Thyroid gland (tissue), 4 donors: ENCODE data around the gene MCMBP. TPM values are rescaled to one million over a fixed set of nuclear protein-coding genes. Genes with fewer than 3 reads are reported as not detected.

Source experiments
- DNase-seq, 2 donors: peaks; one replicate each; pipeline ENCODE4 v3.0.0-alpha.2; 2019
- H3K27ac ChIP-seq, 3 donors: fragments of 200-600 bp; sonication (generic); 1 replicate in 2 of 3; 2 replicates in 1 of 3; pipeline ENCODE4 v1.5.1; 2016 to 2019; ENCODE audit warnings: mild to moderate bottlenecking in 1 of 3, moderate library complexity in 1 of 3
- H3K27me3 ChIP-seq: fragments of 200-600 bp; sonication (generic); one replicate; pipeline ENCODE4 v1.5.1; 2019
- H3K36me3 ChIP-seq, 2 donors: fragments of 200-600 bp; sonication (generic); one replicate each; pipeline ENCODE4 v1.5.1; 2016 to 2019
- H3K4me1 ChIP-seq, 2 donors: fragments of 200-600 bp; sonication (generic); one replicate each; pipeline ENCODE4 v1.5.1; 2017 to 2019
- H3K4me3 ChIP-seq, 3 donors: fragments of 200-600 bp; sonication (generic); replicated peaks in 1 of 3; 1 replicate in 2 of 3; 2 replicates in 1 of 3; pipeline ENCODE4 v1.5.1; 2016; ENCODE audit warnings: mild to moderate bottlenecking in 1 of 3
- H3K9me3 ChIP-seq: fragments of 200-600 bp; sonication (generic); one replicate; pipeline ENCODE4 v1.5.1; 2017
- POLR2A ChIP-seq, 2 donors: fragments of 450-650 bp; IDR thresholded peaks; one replicate each; pipeline ENCODE4 v1.6.1; 2017; ENCODE audit warnings: antibody characterized with exemption in 2 of 2, mild to moderate bottlenecking in 2 of 2, moderate library complexity in 1 of 2
- WGBS, 2 donors: methylation state at CpG; one replicate each; pipeline ENCODE4 v1.1.5; 2017; 5-methylcytosine and 5-hydroxymethylcytosine counted together
- intact Hi-C: fragments of 100-400 bp; cut with DNase I; formaldehyde crosslinking; loops from one replicate; pipeline ENCODE4 v1.15.1; 2023
- total RNA-seq, 4 donors: library from RNA; depleted of rRNA; stranded (reverse); fragments of >200 nt; gene quantifications; one replicate each; pipeline ENCODE4 v1.2.3, GENCODE V29; 2016
- TF ChIP-seq, protein P1 (sequence below), 6 experiments: fragments of 200-600 bp in 3 of 6; fragments of 450-650 bp in 3 of 6; sonication (generic) in 3 of 6; IDR thresholded peaks; one replicate each; pipeline ENCODE4 v1.5.1; 2016 to 2019; ENCODE audit warnings: antibody characterized with exemption in 6 of 6, mild to moderate bottlenecking in 2 of 6, inconsistent platforms in 1 of 6, moderate library complexity in 1 of 6

The MCMBP gene
- total RNA-seq, 4 donors from 2014 or later: 44.3 to 79.1 (median 59.0) TPM

- no peaks in the 10 kb centered on the region for H3K9me3 ChIP-seq
- DNase-seq: no peak
- intact Hi-C loops: no loop called here
- no peak overlapping the region for H3K4me3 ChIP-seq
- no peaks in the 10 kb centered on the region for H3K4me1 ChIP-seq
- TF ChIP-seq POLR2A (IDR thresholded peaks at IDR 0.05): no peak
- TF ChIP-seq, protein P1, sequence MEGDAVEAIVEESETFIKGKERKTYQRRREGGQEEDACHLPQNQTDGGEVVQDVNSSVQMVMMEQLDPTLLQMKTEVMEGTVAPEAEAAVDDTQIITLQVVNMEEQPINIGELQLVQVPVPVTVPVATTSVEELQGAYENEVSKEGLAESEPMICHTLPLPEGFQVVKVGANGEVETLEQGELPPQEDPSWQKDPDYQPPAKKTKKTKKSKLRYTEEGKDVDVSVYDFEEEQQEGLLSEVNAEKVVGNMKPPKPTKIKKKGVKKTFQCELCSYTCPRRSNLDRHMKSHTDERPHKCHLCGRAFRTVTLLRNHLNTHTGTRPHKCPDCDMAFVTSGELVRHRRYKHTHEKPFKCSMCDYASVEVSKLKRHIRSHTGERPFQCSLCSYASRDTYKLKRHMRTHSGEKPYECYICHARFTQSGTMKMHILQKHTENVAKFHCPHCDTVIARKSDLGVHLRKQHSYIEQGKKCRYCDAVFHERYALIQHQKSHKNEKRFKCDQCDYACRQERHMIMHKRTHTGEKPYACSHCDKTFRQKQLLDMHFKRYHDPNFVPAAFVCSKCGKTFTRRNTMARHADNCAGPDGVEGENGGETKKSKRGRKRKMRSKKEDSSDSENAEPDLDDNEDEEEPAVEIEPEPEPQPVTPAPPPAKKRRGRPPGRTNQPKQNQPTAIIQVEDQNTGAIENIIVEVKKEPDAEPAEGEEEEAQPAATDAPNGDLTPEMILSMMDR (IDR thresholded peaks at IDR 0.05): no peak
- no peaks in the 10 kb centered on the region for H3K27me3 ChIP-seq
- H3K36me3 ChIP-seq: no peaks in the 10 kb centered on the region
- WGBS, 2 donors: 95 to 96% methylated on average over 3 of the region's 3 CpGs
- no peak overlapping the region for H3K27ac ChIP-seq
Measured at GRCh38 chr10:119807960-119808697, 64.5 kb downstream of the MCMBP start.

GRCh38 chr10:119806334-119807130 lies 66.1 kb downstream of the MCMBP start:
- no peaks in the 10 kb centered on the region for H3K27me3 ChIP-seq
- no peaks in the 10 kb centered on the region for H3K9me3 ChIP-seq
- no peak for TF ChIP-seq POLR2A (IDR thresholded peaks at IDR 0.05)
- TF ChIP-seq, protein P1 (IDR thresholded peaks at IDR 0.05): no peak
- intact Hi-C loops: no loop called here
- no peak for DNase-seq
- 96 to 97% methylated on average over 11 of the region's 11 CpGs for WGBS, 2 donors
- H3K27ac ChIP-seq: no peak overlapping the region
- no peak overlapping the region for H3K4me3 ChIP-seq
- no peaks in the 10 kb centered on the region for H3K4me1 ChIP-seq
- no peaks in the 10 kb centered on the region for H3K36me3 ChIP-seq

DNA sequence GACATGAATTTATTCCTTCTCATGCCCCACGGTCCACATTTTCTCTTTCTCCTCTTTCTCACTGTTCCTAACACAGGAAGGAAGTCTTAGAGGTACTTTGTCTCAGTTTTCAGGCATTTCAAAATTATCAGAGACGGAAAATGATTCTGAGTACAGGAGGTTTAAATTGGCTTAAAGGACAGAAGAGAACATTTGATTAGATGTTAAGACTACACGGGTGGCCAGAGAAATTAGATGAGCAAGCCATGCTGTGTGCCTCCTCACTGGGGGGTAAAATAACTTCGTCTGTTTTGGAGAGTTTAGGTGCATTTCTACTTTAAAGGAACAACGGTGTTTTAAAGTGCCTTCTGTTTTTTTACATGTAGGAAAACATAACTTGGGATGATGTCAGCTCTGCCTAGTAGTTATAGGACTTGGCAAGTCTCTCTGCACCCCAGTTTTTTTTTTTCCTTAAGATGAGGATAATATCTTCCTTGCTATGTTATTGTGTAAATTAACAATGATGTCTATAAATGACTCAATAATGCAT lies 66.9 kb downstream of the MCMBP start:
- no peak overlapping the region for H3K4me3 ChIP-seq
- intact Hi-C loops: no loop called here
- H3K27me3 ChIP-seq: no peaks in the 10 kb centered on the region
- no peaks in the 10 kb centered on the region for H3K4me1 ChIP-seq
- H3K27ac ChIP-seq: no peak overlapping the region
- 54 to 71% methylated on average over 5 of the region's 5 CpGs for WGBS, 2 donors
- no peaks in the 10 kb centered on the region for H3K36me3 ChIP-seq
- TF ChIP-seq, protein P1 (IDR thresholded peaks at IDR 0.05): no peak
- no peak for TF ChIP-seq POLR2A (IDR thresholded peaks at IDR 0.05)
- H3K9me3 ChIP-seq: no peaks in the 10 kb centered on the region
- no peak for DNase-seq

DNA sequence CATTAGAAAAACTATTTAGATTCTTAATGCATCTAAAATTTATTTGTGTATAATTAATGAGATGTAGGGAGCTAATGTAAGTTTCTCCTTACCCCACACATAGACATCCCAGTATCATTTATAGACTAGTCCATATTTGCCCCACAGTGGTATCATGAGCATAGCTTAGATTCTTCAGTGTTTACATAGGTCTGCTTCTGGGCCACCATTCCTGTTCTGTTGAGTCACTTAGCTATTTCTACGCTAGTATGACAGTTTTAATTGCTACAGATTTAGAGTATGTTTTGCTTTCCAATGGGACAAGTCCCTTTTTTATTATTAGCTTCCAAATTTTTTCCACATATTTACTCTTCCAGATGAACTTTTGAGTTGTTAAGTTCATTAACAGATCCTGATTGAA lies 69.4 kb downstream of the MCMBP start:
- whole genome bisulfite sequencing, 2 donors: 95 to 96% methylated on average over 1 of the region's 1 CpG
- H3K9me3 ChIP-seq: no peaks in the 10 kb centered on the region

More for the DNA sequence above, 69.4 kb downstream of the MCMBP start:
- H3K27ac ChIP-seq: no peak overlapping the region
- DNase-seq: no peak
- intact Hi-C loops: no loop called here
- TF ChIP-seq POLR2A (IDR thresholded peaks at IDR 0.05): no peak
- TF ChIP-seq, protein P1 (IDR thresholded peaks at IDR 0.05): no peak
- H3K27me3 ChIP-seq: no peaks in the 10 kb centered on the region
- H3K4me1 ChIP-seq: no peaks in the 10 kb centered on the region
- no peaks in the 10 kb centered on the region for H3K36me3 ChIP-seq
- H3K4me3 ChIP-seq: no peak overlapping the region
